Frontal cortex (tissue), 1 donor: ENCODE data around the gene FOXP3. TPM values are rescaled to one million over a fixed set of nuclear protein-coding genes. Genes with fewer than 3 reads are reported as not detected.

Experiments
- total RNA-seq: library from RNA; depleted of rRNA; stranded (reverse); fragments of >200 nt; gene quantifications from one replicate; pipeline ENCODE4 v1.2.3, GENCODE V29; 2014

Gene FOXP3
- total RNA-seq, 1 donor from 2014 or later, result not detected

Other genes starting within 250 kb of the FOXP3 start
- 8.6 TPM for gene TFE3, start 221.4 kb downstream of the FOXP3 start, total RNA-seq
- 1.6 TPM for gene CCDC120, start 205.7 kb downstream of the FOXP3 start, total RNA-seq
- 6.1 TPM for gene PRAF2, start 190.7 kb downstream of the FOXP3 start, total RNA-seq
- 24.5 TPM for gene WDR45, start 184.8 kb downstream of the FOXP3 start, total RNA-seq
- 16.3 TPM for gene GPKOW, start 141.0 kb downstream of the FOXP3 start, total RNA-seq
- gene MAGIX, start 102.0 kb downstream of the FOXP3 start, total RNA-seq, result 2.4 TPM
- gene PLP2, start 92.8 kb downstream of the FOXP3 start, total RNA-seq, result 0.82 TPM
- gene PRICKLE3, start 78.3 kb downstream of the FOXP3 start, total RNA-seq, result under 0.01 TPM
- 151 TPM for gene SYP, start 64.5 kb downstream of the FOXP3 start, total RNA-seq
- gene CACNA1F, start 31.4 kb downstream of the FOXP3 start, total RNA-seq, result under 0.01 TPM
- 3.7 TPM for gene CCDC22, start 29.2 kb downstream of the FOXP3 start, total RNA-seq
- 17.1 TPM for gene PPP1R3F, start 5.1 kb upstream of the FOXP3 start, total RNA-seq
- not detected for gene GAGE10, start 38.9 kb upstream of the FOXP3 start, total RNA-seq
- gene GAGE12J, start 57.3 kb upstream of the FOXP3 start, total RNA-seq, result not detected
- not detected for gene GAGE13, start 66.9 kb upstream of the FOXP3 start, total RNA-seq